ENCODE measurements around the gene LRRC25.

DNA sequence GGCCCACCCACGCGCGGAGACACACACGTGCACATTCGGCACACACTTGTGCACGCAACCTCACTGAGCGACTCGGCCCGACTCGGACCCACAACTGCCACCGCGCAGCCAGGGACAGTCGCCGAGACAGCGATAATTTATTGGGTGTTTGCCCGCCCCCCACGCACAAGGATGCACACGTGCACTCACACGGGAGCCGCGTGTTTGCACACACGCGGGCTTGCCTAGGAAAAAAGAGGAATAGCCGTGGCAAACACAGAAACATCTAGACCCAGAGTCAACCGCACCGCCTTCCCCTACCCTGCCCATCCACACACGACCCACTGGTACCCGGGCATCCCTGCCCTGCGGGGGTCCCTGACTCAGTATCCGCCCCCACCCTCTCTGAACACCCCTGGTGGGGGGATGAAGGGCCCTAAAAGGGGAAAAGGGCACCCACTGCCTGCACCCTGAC is 20.6 kb upstream of the LRRC25 start:
- TF ChIP-seq CTCF (IDR thresholded peaks at IDR 0.05) (no peak), POLR2A (IDR thresholded peaks at IDR 0.05) (no peak), POLR2AphosphoS5 (IDR thresholded peaks at IDR 0.05) (no peak), EP300 (IDR thresholded peaks at IDR 0.05) (no peak)
